Neural crest cell (in vitro differentiated cells): ENCODE measurements around the gene ASTL. TPM values are rescaled to one million over a fixed set of nuclear protein-coding genes. Genes with fewer than 3 reads are reported as not detected.

Source experiments
- DNase-seq: peaks from one replicate; pipeline ENCODE4 v3.0.0; 2021; ENCODE audit warnings: low read depth, mixed read lengths, low spot score
- H3K27ac Mint-ChIP-seq: one replicate; pipeline ENCODE4 v1.8.0; 2021; ENCODE audit warnings: mild to moderate bottlenecking, mixed read lengths; ENCODE audit not compliant: unreplicated experiment
- H3K27me3 Mint-ChIP-seq: 2 replicates; pipeline ENCODE4 v1.8.0; 2021; ENCODE audit warnings: low read depth, mild to moderate bottlenecking, mixed read lengths
- H3K36me3 Mint-ChIP-seq: 2 replicates; pipeline ENCODE4 v1.8.0; 2021; ENCODE audit warnings: low read depth, mild to moderate bottlenecking, mixed read lengths
- H3K4me1 Mint-ChIP-seq: 2 replicates; pipeline ENCODE4 v1.8.0; 2021; ENCODE audit warnings: mixed read lengths
- H3K4me3 Mint-ChIP-seq: one replicate; pipeline ENCODE4 v1.8.0; 2021; ENCODE audit warnings: mild to moderate bottlenecking, mixed read lengths
- H3K9me3 Mint-ChIP-seq: 2 replicates; pipeline ENCODE4 v1.8.0; 2021; ENCODE audit warnings: mixed read lengths
- CTCF ChIP-seq: fragments of 200-600 bp; sonication (generic); conservative IDR thresholded peaks from 2 replicates; pipeline ENCODE4 v1.5.0; 2021; ENCODE audit warnings: antibody characterized with exemption, mild to moderate bottlenecking
- total RNA-seq: library from RNA; stranded (reverse); gene quantifications from 2 replicates; pipeline ENCODE4 v1.2.1, GENCODE V29; 2021

ASTL gene
- total RNA-seq, 1 donor from 2014 or later, result not detected

- Mint-ChIP-seq H3K9me3 (no peaks in the 10 kb centered on the region), H3K27me3 (no peaks in the 10 kb centered on the region), H3K36me3 (no peaks in the 10 kb centered on the region), H3K27ac (no peak overlapping the region), H3K4me3 (no peak overlapping the region), H3K4me1 (peaks cover 4% of the 10 kb centered on the region)
- no peak for TF ChIP-seq CTCF
- DNase-seq, result no peak
Measured at GRCh38 chr2:96098900-96099590, 39.3 kb downstream of the ASTL start.

- H3K4me3 Mint-ChIP-seq, result no peak overlapping the region
- no peaks in the 10 kb centered on the region for H3K27me3 Mint-ChIP-seq
- no peaks in the 10 kb centered on the region for H3K9me3 Mint-ChIP-seq
- peaks cover 4% of the 10 kb centered on the region for H3K4me1 Mint-ChIP-seq
- no peak for DNase-seq
- TF ChIP-seq CTCF, result no peak
- no peaks in the 10 kb centered on the region for H3K36me3 Mint-ChIP-seq
- no peak overlapping the region for H3K27ac Mint-ChIP-seq
Measured at GRCh38 chr2:96097951-96098823, 40.1 kb downstream of the ASTL start.

- no peak for TF ChIP-seq CTCF
- Mint-ChIP-seq H3K27me3 (no peaks in the 10 kb centered on the region), H3K36me3 (no peaks in the 10 kb centered on the region)
Measured at GRCh38 chr2:96097441-96097840, 40.9 kb downstream of the ASTL start.

GRCh38 chr2:96095116-96095636 lies 43.1 kb downstream of the ASTL start:
- Mint-ChIP-seq H3K36me3 (no peaks in the 10 kb centered on the region), H3K9me3 (no peaks in the 10 kb centered on the region), H3K4me3 (no peak overlapping the region), H3K27ac (no peak overlapping the region), H3K27me3 (no peaks in the 10 kb centered on the region), H3K4me1 (peaks cover 8% of the 10 kb centered on the region)
- no peak for TF ChIP-seq CTCF
- DNase-seq, result no peak

More at GRCh38 chr2:96097441-96097840, 40.9 kb downstream of the ASTL start:
- peaks cover 4% of the 10 kb centered on the region for H3K4me1 Mint-ChIP-seq
- H3K9me3 Mint-ChIP-seq, result no peaks in the 10 kb centered on the region
- H3K27ac Mint-ChIP-seq, result no peak overlapping the region
- DNase-seq, result no peak
- H3K4me3 Mint-ChIP-seq, result no peak overlapping the region

- Mint-ChIP-seq H3K4me3 (no peak overlapping the region), H3K36me3 (no peaks in the 10 kb centered on the region), H3K9me3 (no peaks in the 10 kb centered on the region), H3K4me1 (peaks cover 9% of the 10 kb centered on the region), H3K27ac (no peak overlapping the region), H3K27me3 (no peaks in the 10 kb centered on the region)
- TF ChIP-seq CTCF, result no peak
- no peak for DNase-seq
Measured at GRCh38 chr2:96093528-96093927, 44.8 kb downstream of the ASTL start.
